HG03432 (cell line): ENCODE measurements around the gene SWT1.
"Not testable (repeated sequence)": the region's sequence is repeated elsewhere in the genome, so short reads cannot be mapped to it uniquely, and the experiment has no call there.

ENCODE experiments used
- ATAC-seq: cut with Tn5 transposase; IDR thresholded peaks from one replicate; pipeline ENCODE4 v1.9.1; 2021; ENCODE audit warnings: mild to moderate bottlenecking, moderate library complexity; ENCODE audit not compliant: unreplicated experiment

The SWT1 gene

GRCh38 chr1:185162491-185162890 lies 5.5 kb downstream of the SWT1 start:
- no peak for ATAC-seq

GRCh38 chr1:185166106-185166505 lies 9.1 kb downstream of the SWT1 start:
- ATAC-seq = no peak

DNA sequence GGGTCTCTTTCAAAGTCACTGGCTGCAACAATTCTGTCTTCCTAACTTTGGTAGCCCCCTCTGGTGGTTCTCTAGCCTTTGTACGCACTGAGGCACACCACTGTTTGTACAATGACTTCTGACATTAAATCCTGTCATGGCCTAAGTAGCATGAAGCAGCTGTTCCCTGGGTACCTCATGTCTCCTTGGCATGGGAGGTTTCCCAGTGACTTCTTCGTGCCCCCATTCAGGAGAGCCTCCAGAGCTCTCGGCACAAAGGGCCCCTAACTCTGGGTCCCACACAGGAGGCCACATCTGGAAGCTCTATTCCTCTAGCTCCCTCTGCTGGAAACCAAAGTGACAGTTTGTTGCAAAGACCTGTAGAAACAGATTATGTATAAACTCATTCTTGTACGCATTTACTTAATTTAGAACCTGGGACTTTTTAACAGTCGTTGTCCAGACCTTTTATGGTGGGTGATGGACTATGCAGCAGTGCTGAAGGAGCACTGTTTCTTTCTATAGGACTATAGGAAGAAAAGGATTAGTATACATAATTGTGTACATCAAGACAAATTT lies 13.4 kb downstream of the SWT1 start:
- ATAC-seq = peak; percentile 92

DNA sequence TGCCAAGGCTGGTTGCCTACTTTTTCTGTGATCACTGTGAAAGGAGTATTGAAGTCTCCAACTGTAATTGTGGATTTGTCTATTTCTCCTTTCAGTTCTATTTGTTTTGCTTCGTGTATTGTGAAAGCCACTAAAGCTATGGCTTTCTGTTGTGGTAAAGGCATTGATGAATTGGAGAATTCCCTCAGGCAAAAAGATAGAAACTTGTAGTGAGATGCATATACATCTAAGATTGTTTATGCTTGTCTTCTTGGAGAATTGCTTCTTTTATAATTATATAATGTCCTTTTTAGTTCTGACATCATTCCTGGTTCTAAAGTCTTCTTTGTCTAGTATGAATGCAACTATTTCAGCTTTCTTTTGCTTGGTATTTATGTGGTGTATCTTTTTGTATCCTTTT lies 36.8 kb downstream of the SWT1 start:
- ATAC-seq = no peak

GRCh38 chr1:185198712-185199111 lies 41.7 kb downstream of the SWT1 start:
- ATAC-seq = not testable (repeated sequence)

DNA sequence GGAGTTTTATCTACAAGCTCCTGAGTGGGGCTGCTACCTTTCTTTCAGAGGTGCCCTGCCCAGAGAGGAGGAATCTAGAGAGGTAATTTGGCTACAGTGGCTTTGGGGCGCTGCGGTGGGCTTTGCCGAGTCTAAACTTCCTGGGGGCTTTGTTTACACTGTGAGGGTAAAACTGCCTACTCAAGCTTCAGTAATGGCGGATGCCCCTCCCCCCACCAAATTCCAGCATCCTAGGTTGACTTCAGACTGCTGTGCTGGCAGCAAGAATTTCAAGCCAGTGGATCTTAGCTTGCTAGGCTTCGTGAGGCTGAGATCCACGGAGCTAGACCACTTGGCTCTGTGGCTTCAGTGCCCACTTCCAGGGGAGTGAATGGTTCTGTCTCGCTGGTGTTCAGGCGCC lies 43.9 kb downstream of the SWT1 start:
- no peak for ATAC-seq

- ATAC-seq = no peak
Measured at GRCh38 chr1:185207170-185207569, 50.2 kb downstream of the SWT1 start.

GRCh38 chr1:185207980-185208602 lies 51.1 kb downstream of the SWT1 start:
- ATAC-seq = no peak

DNA sequence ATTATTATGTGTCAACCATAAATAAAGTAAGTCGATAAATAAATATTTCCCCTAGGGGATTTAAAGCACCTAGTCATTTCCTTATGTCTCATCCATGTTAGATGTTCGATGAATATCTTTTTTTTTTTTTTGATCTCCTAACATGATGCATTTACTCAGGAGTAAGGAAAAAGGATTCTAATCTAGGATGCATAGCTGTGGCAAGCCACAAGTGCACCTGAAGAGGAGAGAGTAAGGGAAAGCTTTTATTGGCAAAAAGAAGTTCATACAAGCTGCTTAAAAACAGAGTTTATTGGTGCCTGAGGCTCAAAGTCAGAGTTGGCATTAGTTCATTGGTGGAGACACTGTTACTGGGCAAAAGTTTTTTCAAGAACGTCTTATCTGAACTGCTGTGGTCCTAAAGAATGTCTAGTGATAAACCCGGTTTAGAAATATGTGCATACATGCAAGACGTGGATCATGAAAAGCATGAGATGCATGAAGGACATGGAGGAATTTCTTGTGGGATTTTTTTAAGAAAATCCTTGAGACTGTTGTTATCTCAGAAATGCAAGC lies 51.7 kb downstream of the SWT1 start:
- no peak for ATAC-seq

DNA sequence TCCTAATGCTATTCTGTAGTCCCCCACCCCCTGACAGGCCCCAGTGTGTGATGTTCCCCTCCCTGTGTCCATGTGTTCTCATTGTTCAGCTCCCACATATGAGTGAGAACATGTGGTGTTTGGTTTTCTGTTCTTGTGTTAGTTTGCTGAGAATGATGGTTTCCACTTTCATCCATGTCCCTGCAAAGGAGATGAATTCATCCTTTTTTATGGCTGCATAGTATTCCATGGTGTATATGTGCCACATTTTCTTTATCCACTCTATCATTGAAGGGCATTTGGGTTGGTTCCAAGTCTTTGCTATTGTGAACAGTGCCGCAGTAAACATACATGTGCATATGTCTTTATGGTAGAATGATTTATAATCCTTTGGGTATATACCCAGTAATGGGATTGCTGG lies 52.4 kb downstream of the SWT1 start:
- not testable (repeated sequence) for ATAC-seq

DNA sequence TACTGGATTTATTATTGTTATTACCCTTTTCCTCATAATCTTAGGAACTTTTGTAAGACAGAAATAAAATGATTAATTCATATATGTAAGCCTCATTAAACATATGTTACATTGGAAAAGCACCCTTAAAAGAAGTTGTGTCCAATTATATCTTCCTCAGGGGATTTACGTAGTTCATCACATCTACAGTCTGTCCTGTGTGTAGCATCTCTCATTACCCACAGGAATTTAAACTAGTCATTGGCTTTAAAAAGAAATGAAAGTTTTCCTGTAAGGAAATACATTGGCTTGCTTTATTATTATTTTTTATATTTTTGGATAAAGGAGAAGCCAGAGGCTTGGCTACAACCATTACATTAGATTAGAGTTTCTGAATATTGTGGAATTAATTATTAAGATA lies 56.1 kb downstream of the SWT1 start:
- no peak for ATAC-seq

DNA sequence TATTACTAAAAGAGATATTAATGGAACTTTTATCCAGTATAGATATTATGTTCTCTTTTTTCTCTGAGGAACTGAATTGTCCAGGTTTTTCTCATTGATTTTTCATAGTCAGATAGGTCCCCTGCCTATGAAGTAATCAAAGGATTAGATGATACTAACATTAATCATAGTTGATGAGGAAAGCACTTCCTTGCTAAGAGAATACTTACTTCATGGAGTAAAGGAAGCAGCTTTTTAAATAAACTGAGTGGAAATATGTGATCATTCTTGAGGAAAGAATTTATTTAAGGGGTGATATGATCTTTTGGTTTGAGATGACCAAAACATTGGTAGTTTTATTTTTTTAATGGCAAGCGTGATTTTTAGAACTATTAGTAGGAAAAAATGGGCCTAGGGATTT lies 58.9 kb downstream of the SWT1 start:
- ATAC-seq = no peak

DNA sequence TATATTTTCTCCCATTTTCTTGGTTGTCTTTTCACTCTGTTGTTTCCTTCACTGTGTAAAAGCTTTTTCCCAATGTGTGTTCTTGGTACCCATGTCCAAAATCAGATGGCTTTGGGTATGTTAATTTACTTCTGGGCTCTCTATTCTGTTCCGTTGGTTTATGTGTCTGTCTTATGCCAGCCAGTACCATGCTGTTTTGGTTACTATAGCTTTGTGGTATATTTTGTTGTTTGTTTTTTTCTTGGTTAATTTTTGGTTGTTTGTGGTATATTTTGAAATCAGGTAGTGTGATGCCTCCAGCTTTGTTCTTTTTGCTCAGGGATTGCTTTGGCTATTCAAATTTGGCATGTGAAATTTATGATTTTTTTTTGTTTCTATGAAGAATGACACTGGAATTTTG lies 67.2 kb downstream of the SWT1 start:
- ATAC-seq = no peak

- no peak for ATAC-seq
Measured at GRCh38 chr1:185227161-185227560, 70.2 kb downstream of the SWT1 start.

DNA sequence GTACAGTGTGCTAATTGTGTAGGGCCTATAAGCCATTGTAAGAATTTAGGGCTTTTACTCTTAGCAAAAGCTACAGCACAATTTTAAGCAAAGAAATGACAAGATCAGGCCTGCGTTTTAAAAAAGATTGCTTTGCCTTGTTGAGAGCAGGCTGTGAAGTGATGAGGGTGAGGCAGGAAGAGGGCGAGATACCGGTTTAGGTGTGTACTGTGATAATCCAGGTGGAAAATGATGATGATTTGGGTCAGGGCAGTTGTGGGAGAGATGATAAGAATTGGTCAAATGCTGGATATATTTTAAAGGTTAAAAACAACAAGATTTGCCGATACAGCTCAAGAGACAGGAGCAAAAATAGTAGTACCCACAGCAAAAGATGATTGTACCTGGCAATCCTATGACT lies 72.0 kb downstream of the SWT1 start:
- ATAC-seq = no peak

DNA sequence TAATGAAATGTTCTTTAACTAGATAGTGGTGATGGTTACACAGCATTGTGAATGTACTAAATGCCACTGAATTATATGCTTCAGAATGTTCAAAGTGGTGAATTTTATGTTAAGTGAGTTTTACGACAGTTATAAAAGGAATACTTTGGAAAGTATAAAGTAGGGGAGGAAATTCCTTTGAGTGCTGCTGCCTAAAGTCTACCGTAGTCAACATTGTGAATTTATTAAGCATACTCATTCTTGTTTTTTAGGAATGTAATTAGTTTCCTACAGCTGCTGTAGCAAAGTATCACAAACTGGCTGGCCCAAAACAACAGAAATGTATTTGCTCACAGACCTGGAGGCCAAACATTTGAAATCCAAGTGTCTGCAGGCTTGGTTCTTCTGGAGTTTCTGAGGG lies 73.0 kb downstream of the SWT1 start:
- no peak for ATAC-seq

- ATAC-seq = no peak
Measured at GRCh38 chr1:185232874-185233273, 75.9 kb downstream of the SWT1 start.

GRCh38 chr1:185234183-185234582 lies 77.2 kb downstream of the SWT1 start:
- ATAC-seq = not testable (repeated sequence)

DNA sequence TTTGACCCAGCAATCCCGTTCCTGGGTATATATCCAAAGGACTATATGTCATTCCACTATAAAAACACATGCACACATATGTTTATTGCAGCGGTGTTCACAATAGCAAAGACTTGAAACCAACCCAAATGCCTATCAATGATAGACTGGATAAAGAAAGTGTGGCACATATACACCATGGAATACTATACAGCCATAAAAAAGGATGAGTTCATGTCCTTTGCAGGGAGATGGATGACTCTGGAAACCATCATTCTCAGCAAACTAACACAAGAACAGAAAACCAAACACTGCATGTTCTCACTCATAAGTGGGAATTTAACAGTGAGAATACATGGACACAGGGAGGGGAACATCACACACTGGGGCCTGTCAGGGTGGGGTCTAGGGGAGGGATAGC lies 80.2 kb downstream of the SWT1 start:
- not testable (repeated sequence) for ATAC-seq

GRCh38 chr1:185237661-185238060 lies 80.7 kb downstream of the SWT1 start:
- ATAC-seq = no peak

GRCh38 chr1:185238447-185238846 lies 81.5 kb downstream of the SWT1 start:
- ATAC-seq = no peak

DNA sequence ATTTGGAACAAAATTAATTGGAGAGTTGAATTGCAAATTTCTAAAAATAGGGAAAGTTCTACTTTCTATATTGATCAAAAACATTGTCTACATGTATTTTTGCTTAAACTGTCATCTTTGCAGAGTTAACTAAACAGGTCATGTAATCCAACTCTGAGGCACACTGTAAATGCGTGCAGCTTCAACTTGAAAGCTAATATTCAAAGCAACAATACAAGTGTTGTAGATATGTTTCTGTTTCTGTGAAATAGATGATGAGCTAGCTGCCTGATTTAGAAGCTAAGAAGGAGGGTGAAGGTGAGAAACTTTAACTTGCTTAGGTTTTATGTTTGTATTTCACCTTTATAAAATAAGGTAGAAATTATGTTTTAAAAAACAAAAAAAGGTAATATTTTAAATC lies 82.9 kb downstream of the SWT1 start:
- ATAC-seq = no peak

GRCh38 chr1:185241127-185241526 lies 84.2 kb downstream of the SWT1 start:
- no peak for ATAC-seq
